ENCODE measurements around the gene CDK16.

Gene CDK16

DNA sequence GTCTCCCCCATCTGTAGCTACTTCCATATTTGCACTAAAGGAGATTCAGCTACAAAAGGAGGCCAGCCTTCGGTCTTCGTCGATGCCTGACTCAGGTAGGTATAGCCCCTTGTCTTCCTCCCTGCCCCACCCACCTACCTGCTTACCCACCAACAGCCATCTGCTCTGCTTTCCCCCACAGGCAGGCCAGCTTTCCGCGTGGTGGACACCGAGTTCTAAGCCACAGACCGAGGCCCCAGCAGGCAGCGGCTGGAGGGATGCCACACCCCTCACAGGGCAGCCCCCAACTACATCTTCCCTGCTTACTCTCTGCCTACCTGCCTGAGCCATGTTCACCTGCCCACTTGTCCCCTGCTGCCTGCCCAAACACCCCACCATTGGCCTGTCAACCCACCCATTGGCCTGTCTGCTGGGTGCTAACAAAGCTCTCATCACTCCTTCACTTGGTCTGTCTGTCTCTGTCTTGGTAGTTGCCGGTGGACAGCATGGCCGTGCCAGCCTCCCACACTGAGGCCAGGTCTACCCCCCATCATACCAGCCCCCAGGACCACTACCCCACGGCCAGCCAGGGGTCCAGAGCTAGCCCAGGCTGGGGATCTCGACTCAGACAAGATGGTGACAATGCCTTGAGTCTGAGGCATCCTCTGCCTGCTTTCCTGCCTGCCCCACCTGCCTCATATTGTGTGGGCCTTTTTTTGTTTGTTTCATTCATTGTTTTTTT lies 10.2 kb downstream of the CDK16 start:
- Mint-ChIP-seq H3K36me3 (ENCODE audit: low read depth) (peaks cover 50% of the 10 kb centered on the region), H3K4me1 (no peaks in the 10 kb centered on the region), H3K27ac (no peak overlapping the region), H3K27me3 (ENCODE audit: low read depth) (no peaks in the 10 kb centered on the region), H3K9me3 (no peaks in the 10 kb centered on the region), H3K4me3 (no peak overlapping the region)
- TF ChIP-seq, protein P1, sequence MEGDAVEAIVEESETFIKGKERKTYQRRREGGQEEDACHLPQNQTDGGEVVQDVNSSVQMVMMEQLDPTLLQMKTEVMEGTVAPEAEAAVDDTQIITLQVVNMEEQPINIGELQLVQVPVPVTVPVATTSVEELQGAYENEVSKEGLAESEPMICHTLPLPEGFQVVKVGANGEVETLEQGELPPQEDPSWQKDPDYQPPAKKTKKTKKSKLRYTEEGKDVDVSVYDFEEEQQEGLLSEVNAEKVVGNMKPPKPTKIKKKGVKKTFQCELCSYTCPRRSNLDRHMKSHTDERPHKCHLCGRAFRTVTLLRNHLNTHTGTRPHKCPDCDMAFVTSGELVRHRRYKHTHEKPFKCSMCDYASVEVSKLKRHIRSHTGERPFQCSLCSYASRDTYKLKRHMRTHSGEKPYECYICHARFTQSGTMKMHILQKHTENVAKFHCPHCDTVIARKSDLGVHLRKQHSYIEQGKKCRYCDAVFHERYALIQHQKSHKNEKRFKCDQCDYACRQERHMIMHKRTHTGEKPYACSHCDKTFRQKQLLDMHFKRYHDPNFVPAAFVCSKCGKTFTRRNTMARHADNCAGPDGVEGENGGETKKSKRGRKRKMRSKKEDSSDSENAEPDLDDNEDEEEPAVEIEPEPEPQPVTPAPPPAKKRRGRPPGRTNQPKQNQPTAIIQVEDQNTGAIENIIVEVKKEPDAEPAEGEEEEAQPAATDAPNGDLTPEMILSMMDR (IDR thresholded peaks at IDR 0.05; ENCODE audit: unreplicated experiment in 3 of 3): no peak

DNA sequence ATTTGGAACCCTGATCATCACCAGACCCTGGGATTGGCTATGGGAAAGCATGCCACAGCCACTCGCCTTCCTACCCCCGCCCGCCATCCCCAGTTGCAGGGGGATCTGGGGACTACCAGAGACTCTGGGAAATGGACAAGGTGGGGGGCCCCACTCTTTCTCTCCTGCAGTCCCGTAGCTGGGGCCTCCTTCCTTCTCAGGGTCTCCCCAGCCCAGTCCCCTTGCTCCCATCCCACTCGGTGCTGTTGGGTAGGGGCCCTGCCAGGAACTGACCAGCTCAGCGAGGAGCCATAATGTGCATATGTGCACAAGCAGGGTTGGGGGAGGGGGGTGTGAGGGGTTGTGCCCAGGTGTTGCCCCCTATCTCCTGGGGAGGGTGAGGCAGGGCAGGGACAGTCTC lies 10.9 kb downstream of the CDK16 start:
- H3K9me3 Mint-ChIP-seq: no peaks in the 10 kb centered on the region
- H3K4me3 Mint-ChIP-seq: no peak overlapping the region
- TF ChIP-seq, protein P1 (IDR thresholded peaks at IDR 0.05; ENCODE audit: unreplicated experiment in 3 of 3): no peak
- peaks cover 3% of the 10 kb centered on the region for H3K4me1 Mint-ChIP-seq
- peaks cover 48% of the 10 kb centered on the region for H3K36me3 Mint-ChIP-seq (ENCODE audit: low read depth)
- no peaks in the 10 kb centered on the region for H3K27me3 Mint-ChIP-seq (ENCODE audit: low read depth)
- H3K27ac Mint-ChIP-seq: no peak overlapping the region

DNA sequence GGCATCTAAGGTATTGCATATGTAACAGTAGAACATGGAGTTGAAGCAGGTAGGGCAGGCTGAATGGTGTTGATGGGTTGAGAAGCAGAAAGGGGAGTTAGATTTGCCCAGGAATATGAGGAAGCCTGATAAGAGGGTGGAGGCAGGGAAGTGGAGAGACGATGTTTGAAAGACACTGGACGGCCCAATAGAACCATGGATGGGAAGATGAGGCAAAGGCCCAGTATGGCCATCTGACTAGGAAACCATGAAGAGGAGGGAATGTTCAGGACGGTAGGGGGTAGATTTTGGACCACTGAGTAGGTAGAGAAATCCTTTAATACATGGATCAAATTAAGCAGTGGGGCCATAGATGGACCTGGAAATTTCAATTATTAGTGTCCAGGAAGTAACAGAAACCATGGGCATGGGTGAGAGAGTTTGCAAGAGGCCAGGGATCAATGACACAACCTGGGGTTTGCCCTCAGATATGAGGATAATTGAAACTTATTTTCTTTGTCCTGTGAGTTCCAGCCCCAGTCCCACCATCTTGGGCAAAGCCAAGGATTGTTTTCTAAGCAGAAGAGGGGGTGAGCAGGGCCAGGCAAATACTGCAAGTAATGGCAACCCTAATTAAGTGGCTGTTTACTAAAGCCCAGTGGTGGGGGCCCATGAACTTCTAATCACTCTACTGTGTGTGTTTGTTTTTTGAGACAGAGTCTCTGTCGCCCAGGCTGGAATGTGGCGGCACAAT lies 11.8 kb downstream of the CDK16 start:
- Mint-ChIP-seq H3K4me3 (peak overlapping the region; percentile 40 to 68 (median 65)), H3K9me3 (no peaks in the 10 kb centered on the region)
- TF ChIP-seq, protein P1 (IDR thresholded peaks at IDR 0.05; ENCODE audit: unreplicated experiment in 3 of 3): no peak

DNA sequence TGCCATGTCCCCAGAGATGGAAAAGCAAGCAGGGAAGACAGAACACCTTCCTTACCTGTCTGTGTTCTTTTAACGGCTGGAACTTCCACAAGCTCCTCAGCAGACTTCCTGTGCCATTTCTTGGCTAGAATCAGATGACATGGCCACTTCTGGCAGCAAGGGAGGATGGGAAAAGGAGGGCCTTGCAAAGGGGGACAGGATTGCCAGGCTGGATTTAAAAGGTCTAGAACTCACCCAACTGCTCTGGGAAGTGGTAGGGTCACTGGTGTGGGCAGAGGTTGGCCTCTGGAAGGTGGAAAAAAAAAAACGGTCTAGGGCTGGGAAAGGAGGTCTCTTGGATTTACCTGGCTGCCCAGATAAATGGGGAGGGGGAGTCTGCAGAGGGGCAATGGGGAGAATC lies 12.7 kb downstream of the CDK16 start:
- peaks cover 39% of the 10 kb centered on the region for H3K36me3 Mint-ChIP-seq (ENCODE audit: low read depth)
- H3K27me3 Mint-ChIP-seq (ENCODE audit: low read depth): no peaks in the 10 kb centered on the region
- peak overlapping the region; percentile 66 to 72 (median 68) for H3K4me3 Mint-ChIP-seq
- TF ChIP-seq, protein P1 (IDR thresholded peaks at IDR 0.05; ENCODE audit: unreplicated experiment in 3 of 3): no peak
- H3K9me3 Mint-ChIP-seq: no peaks in the 10 kb centered on the region
- H3K4me1 Mint-ChIP-seq: peaks cover 16% of the 10 kb centered on the region
- H3K27ac Mint-ChIP-seq: peak overlapping the region; percentile 91 to 99 (median 98)

More for the DNA sequence above, 11.8 kb downstream of the CDK16 start:
- Mint-ChIP-seq H3K36me3 (ENCODE audit: low read depth) (peaks cover 42% of the 10 kb centered on the region), H3K27me3 (ENCODE audit: low read depth) (no peaks in the 10 kb centered on the region), H3K4me1 (peaks cover 7% of the 10 kb centered on the region), H3K27ac (peak overlapping the region; percentile 49 to 78 (median 66))

DNA sequence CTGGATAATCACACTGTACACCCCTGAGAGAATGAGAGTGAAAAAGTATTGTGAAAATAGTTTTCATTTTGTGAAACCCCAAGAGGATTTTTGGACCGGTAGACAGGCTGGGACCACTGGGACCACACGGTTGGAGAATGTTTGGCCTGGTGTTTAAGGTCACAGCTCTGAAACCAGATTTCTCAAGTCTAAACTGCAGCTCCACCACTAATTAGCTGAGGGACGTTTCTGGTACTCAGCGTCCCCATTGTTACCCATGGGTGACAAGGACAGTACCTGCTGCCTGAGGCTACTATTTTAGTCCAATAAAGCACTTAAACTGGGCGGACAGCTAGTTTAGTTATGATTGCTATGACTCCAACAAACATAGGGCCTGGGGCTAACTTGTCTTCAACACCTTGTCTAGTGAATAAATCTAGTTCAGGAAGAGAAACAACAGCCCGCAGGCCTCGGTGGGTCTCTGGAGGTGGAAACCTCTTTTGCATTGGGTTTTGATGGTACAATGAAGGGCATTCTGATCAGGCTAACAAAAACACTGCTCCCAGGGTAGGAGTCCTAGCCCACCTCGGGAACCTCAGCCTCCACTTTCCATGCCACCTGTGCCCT lies 13.8 kb downstream of the CDK16 start:
- Mint-ChIP-seq H3K36me3 (ENCODE audit: low read depth) (peaks cover 30% of the 10 kb centered on the region), H3K4me1 (peaks cover 25% of the 10 kb centered on the region), H3K27me3 (ENCODE audit: low read depth) (no peaks in the 10 kb centered on the region), H3K27ac (peak overlapping the region; percentile 91 to 99 (median 98)), H3K4me3 (peak overlapping the region; percentile 91 to 93 (median 92)), H3K9me3 (no peaks in the 10 kb centered on the region)
- TF ChIP-seq, protein P1 (IDR thresholded peaks at IDR 0.05; ENCODE audit: unreplicated experiment in 3 of 3): no peak

All from nephron (organoid).